H9 (cell line): ENCODE measurements around the gene TRUB2. TPM values are rescaled to one million over a fixed set of nuclear protein-coding genes. Genes with fewer than 3 reads are reported as not detected.
A peak's percentile ranks its signal among the peaks of the same experiment; 100 is the strongest.

ENCODE experiments used
- DNase-seq: peaks from one replicate; pipeline ENCODE4 v3.0.0-alpha.2; 2017
- H2AFZ ChIP-seq: one replicate; pipeline ENCODE4 v1.6.1; 2013; ENCODE audit warnings: mild to moderate bottlenecking, low read length, control low read depth, moderate library complexity
- H2AK5ac ChIP-seq: 2 replicates; pipeline ENCODE4 v1.6.1; 2013; ENCODE audit warnings: low read length, control low read depth, mixed read lengths; ENCODE audit not compliant: insufficient read length
- H2BK120ac ChIP-seq: one replicate; pipeline ENCODE4 v1.6.1; 2013; ENCODE audit warnings: low read depth, mild to moderate bottlenecking, low read length, control low read depth, inconsistent platforms; ENCODE audit not compliant: poor library complexity, severe bottlenecking
- H2BK12ac ChIP-seq: 2 replicates; pipeline ENCODE4 v1.6.1; 2013; ENCODE audit warnings: low read length, control low read depth, mixed read lengths, low read depth; ENCODE audit not compliant: insufficient read length
- H2BK15ac ChIP-seq: 2 replicates; pipeline ENCODE4 v1.6.1; 2013; ENCODE audit warnings: low read depth, low read length, control low read depth
- H2BK20ac ChIP-seq: one replicate; pipeline ENCODE4 v1.6.1; 2013; ENCODE audit warnings: low read depth, mild to moderate bottlenecking, low read length, control low read depth, inconsistent platforms; ENCODE audit not compliant: poor library complexity, severe bottlenecking
- H2BK5ac ChIP-seq: 2 replicates; pipeline ENCODE4 v1.6.1; 2013; ENCODE audit warnings: low read length, control low read depth, mixed read lengths; ENCODE audit not compliant: insufficient read length
- H3K14ac ChIP-seq: 2 replicates; pipeline ENCODE4 v1.6.1; 2013; ENCODE audit warnings: low read length, control low read depth; ENCODE audit not compliant: insufficient read depth
- H3K18ac ChIP-seq: 2 replicates; pipeline ENCODE4 v1.6.1; 2013; ENCODE audit warnings: low read depth, mild to moderate bottlenecking, mixed read lengths, low read length, control low read depth; ENCODE audit not compliant: insufficient read length
- H3K23ac ChIP-seq: 2 replicates; pipeline ENCODE4 v1.6.1; 2013; ENCODE audit warnings: low read length, control low read depth, mixed read lengths, low read depth; ENCODE audit not compliant: insufficient read length
- H3K23me2 ChIP-seq: 2 replicates; pipeline ENCODE4 v1.6.1; 2013; ENCODE audit warnings: low read depth, mild to moderate bottlenecking, mixed read lengths, low read length, control low read depth; ENCODE audit not compliant: insufficient read length, poor library complexity, severe bottlenecking
- H3K27ac ChIP-seq: 2 replicates; pipeline ENCODE4 v1.5.1; 2013; ENCODE audit warnings: low read length, control low read depth, mixed read lengths, low read depth; ENCODE audit not compliant: insufficient read length
- H3K27me3 ChIP-seq: 2 replicates; pipeline ENCODE4 v1.6.1; 2013; ENCODE audit warnings: low read length, control low read depth, inconsistent platforms; ENCODE audit not compliant: insufficient read depth
- H3K4ac ChIP-seq: 2 replicates; pipeline ENCODE4 v1.6.1; 2013; ENCODE audit warnings: low read depth, mild to moderate bottlenecking, control low read depth, inconsistent platforms, low read length, moderate library complexity
- H3K4me1 ChIP-seq: 2 replicates; pipeline ENCODE4 v1.6.1; 2013; ENCODE audit warnings: low read length, control low read depth, inconsistent platforms; ENCODE audit not compliant: insufficient read depth
- H3K4me2 ChIP-seq: 2 replicates; pipeline ENCODE4 v1.6.1; 2013; ENCODE audit warnings: low read length, control low read depth, mixed read lengths; ENCODE audit not compliant: insufficient read length, insufficient read depth
- H3K56ac ChIP-seq: 2 replicates; pipeline ENCODE4 v1.6.1; 2013; ENCODE audit warnings: low read depth, mild to moderate bottlenecking, mixed read lengths, low read length, control low read depth; ENCODE audit not compliant: insufficient read length
- H3K79me1 ChIP-seq: 2 replicates; pipeline ENCODE4 v1.6.1; 2013; ENCODE audit warnings: low read depth, mild to moderate bottlenecking, moderate library complexity, low read length, control low read depth, inconsistent platforms; ENCODE audit not compliant: insufficient read depth, poor library complexity, severe bottlenecking
- H3K79me2 ChIP-seq: 2 replicates; pipeline ENCODE4 v1.6.1; 2013; ENCODE audit warnings: low read length, control low read depth, inconsistent platforms; ENCODE audit not compliant: insufficient read depth
- H3K9ac ChIP-seq: 2 replicates; pipeline ENCODE4 v1.6.1; 2013; ENCODE audit warnings: low read length, control low read depth, mixed read lengths; ENCODE audit not compliant: insufficient read length; ENCODE audit errors: extremely low read depth
- H3K9me3 ChIP-seq: one replicate; pipeline ENCODE4 v1.6.1; 2013; ENCODE audit warnings: low read depth, low read length, inconsistent platforms; ENCODE audit not compliant: control insufficient read depth
- H3T11ph ChIP-seq: one replicate; pipeline ENCODE4 v1.6.1; 2013; ENCODE audit warnings: mild to moderate bottlenecking, low read length, control low read depth, inconsistent platforms
- H4K20me1 ChIP-seq: one replicate; pipeline ENCODE4 v1.6.1; 2013; ENCODE audit not compliant: control insufficient read depth, insufficient read length, insufficient read depth
- H4K5ac ChIP-seq: 2 replicates; pipeline ENCODE4 v1.6.1; 2013; ENCODE audit warnings: low read depth, mild to moderate bottlenecking, mixed read lengths, low read length, control low read depth; ENCODE audit not compliant: insufficient read length
- H4K8ac ChIP-seq: replicated peaks from 2 replicates; pipeline ENCODE4 v1.6.1; 2013; ENCODE audit warnings: low read length, control low read depth, mixed read lengths, low read depth; ENCODE audit not compliant: insufficient read length
- H4K91ac ChIP-seq: 2 replicates; pipeline ENCODE4 v1.6.1; 2013; ENCODE audit warnings: low read depth, mild to moderate bottlenecking, moderate library complexity, mixed read lengths, low read length, control low read depth; ENCODE audit not compliant: insufficient read length
- H3K27ac Mint-ChIP-seq, 3 experiments: 2 replicates in 2 of 3; 3 replicates in 1 of 3; pipeline ENCODE4 v1.8.0; 2020 to 2021; ENCODE audit warnings: mixed read lengths in 3 of 3, mild to moderate bottlenecking in 1 of 3, moderate library complexity in 1 of 3
- H3K27me3 Mint-ChIP-seq: 2 replicates; pipeline ENCODE4 v1.8.0; 2021; ENCODE audit warnings: low read depth, mild to moderate bottlenecking, moderate library complexity, mixed read lengths
- H3K36me3 Mint-ChIP-seq, 3 experiments: 2 replicates in 2 of 3; 3 replicates in 1 of 3; pipeline ENCODE4 v1.8.0; 2020 to 2021; ENCODE audit warnings: low read depth in 3 of 3, mixed read lengths in 3 of 3; ENCODE audit not compliant: insufficient read depth in 1 of 3
- H3K4me1 Mint-ChIP-seq, 2 experiments: 2 replicates each; pipeline ENCODE4 v1.8.0; 2020; ENCODE audit warnings: mixed read lengths in 2 of 2
- H3K4me3 Mint-ChIP-seq, 2 experiments: 2 replicates in 1 of 2; 3 replicates in 1 of 2; pipeline ENCODE4 v1.8.0; 2020 to 2021; ENCODE audit warnings: mild to moderate bottlenecking in 2 of 2, mixed read lengths in 2 of 2, moderate library complexity in 1 of 2
- H3K9me3 Mint-ChIP-seq, 2 experiments: 2 replicates in 1 of 2; 3 replicates in 1 of 2; pipeline ENCODE4 v1.8.0; 2020; ENCODE audit warnings: mild to moderate bottlenecking in 2 of 2, mixed read lengths in 2 of 2, moderate library complexity in 1 of 2
- WGBS: extraction: QIAGEN DNeasy Blood & Tissue Kit; methylation state at CpG from one replicate; pipeline ENCODE4 v1.1.7; 2013; ENCODE audit warnings: missing lambda C conversion rate, low lambda C conversion rate, mixed read lengths; ENCODE audit not compliant: insufficient read length; ENCODE audit errors: extremely low coverage; 5-methylcytosine and 5-hydroxymethylcytosine counted together
- total RNA-seq: library from RNA; stranded (reverse); gene quantifications from 2 replicates; pipeline ENCODE4 v1.2.1, GENCODE V29; 2021
- TF ChIP-seq, protein P1 (sequence below): fragments of 200-600 bp; sonication (generic); conservative IDR thresholded peaks from 3 replicates; pipeline ENCODE4 v1.8.0; 2021; ENCODE audit warnings: antibody characterized with exemption, mild to moderate bottlenecking

TRUB2 gene
- total RNA-seq, 1 experiment from 2014 or later: 38.3 TPM

DNA sequence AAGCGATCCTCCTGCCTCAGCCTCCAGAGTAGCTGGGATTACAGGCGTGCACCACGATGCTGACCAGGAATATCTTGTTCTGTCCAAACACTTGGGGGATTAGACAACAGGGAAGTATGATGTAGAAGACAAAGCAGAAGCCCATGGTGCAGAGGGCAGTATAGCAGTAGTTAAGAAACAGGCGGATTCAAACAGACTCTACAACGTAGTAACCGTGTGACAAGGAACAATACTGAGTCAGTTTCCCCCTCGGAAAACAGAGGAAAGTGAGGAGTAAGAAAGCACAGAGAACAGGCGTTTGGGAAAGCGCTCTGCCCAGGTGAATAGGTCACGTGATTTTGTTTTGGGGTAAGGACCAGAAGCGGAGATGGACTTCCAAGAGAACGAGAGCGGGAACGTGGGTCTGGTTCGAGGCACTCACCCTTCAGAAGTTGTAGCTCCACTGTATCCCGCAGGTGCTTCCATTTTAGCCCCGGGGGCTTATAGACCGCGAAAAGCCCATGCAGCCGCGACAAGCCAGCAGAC, 306 bp downstream of the TRUB2 start:
- no peak overlapping the region for H3T11ph ChIP-seq
- no peak overlapping the region for H3K23ac ChIP-seq
- H4K20me1 ChIP-seq: no peaks in the 10 kb centered on the region
- H3K79me1 ChIP-seq: peaks cover 3% of the 10 kb centered on the region
- peak overlapping the region; percentile 93 for H4K8ac ChIP-seq
- no peaks in the 10 kb centered on the region for H3K27me3 ChIP-seq
- peaks cover 7% of the 10 kb centered on the region for H3K23me2 ChIP-seq
- no peak overlapping the region for H2BK120ac ChIP-seq
- no peak overlapping the region for H2BK20ac ChIP-seq
- peak overlapping the region; percentile 97 to 100 (median 99) for H3K27ac Mint-ChIP-seq
- H3K27ac ChIP-seq: no peak overlapping the region
- no peaks in the 10 kb centered on the region; a peak in 1 of 5 replicates for H3K9me3 Mint-ChIP-seq
- H2AFZ ChIP-seq: peak overlapping the region; percentile 49
- no peak overlapping the region for H2AK5ac ChIP-seq
- no peak overlapping the region for H4K5ac ChIP-seq
- no peaks in the 10 kb centered on the region for H3K9me3 ChIP-seq
- peaks cover 2% of the 10 kb centered on the region; the same call in 1 of the 2 replicates for H3K79me2 ChIP-seq
- DNase-seq: no peak
- H2BK5ac ChIP-seq: no peak overlapping the region
- no peak overlapping the region for H3K4ac ChIP-seq
- WGBS: no CpG with 5 or more reads among the region's 21 CpGs
- H3K4me2 ChIP-seq: peak overlapping the region; percentile 47
- peak overlapping the region; percentile 84 for H3K9ac ChIP-seq
- no peak overlapping the region for H3K18ac ChIP-seq
- no peaks in the 10 kb centered on the region for H3K4me1 ChIP-seq
- no peaks in the 10 kb centered on the region for H3K27me3 Mint-ChIP-seq
- peaks cover 6 to 12% of the 10 kb centered on the region in 2 experiments for H3K4me1 Mint-ChIP-seq
- H2BK12ac ChIP-seq: no peak overlapping the region
- TF ChIP-seq, protein P1, sequence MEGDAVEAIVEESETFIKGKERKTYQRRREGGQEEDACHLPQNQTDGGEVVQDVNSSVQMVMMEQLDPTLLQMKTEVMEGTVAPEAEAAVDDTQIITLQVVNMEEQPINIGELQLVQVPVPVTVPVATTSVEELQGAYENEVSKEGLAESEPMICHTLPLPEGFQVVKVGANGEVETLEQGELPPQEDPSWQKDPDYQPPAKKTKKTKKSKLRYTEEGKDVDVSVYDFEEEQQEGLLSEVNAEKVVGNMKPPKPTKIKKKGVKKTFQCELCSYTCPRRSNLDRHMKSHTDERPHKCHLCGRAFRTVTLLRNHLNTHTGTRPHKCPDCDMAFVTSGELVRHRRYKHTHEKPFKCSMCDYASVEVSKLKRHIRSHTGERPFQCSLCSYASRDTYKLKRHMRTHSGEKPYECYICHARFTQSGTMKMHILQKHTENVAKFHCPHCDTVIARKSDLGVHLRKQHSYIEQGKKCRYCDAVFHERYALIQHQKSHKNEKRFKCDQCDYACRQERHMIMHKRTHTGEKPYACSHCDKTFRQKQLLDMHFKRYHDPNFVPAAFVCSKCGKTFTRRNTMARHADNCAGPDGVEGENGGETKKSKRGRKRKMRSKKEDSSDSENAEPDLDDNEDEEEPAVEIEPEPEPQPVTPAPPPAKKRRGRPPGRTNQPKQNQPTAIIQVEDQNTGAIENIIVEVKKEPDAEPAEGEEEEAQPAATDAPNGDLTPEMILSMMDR: no peak
- no peak overlapping the region for H2BK15ac ChIP-seq
- H3K56ac ChIP-seq: no peak overlapping the region
- peaks cover 2 to 27% (median 20%) of the 10 kb centered on the region in 3 experiments; a peak in 6 of 7 replicates for H3K36me3 Mint-ChIP-seq
- no peak overlapping the region for H3K14ac ChIP-seq
- H4K91ac ChIP-seq: no peak overlapping the region
- H3K4me3 Mint-ChIP-seq: peak overlapping the region; percentile 98 to 99
